K562 (cell line): Measurements from ENCODE around the gene CATSPER3. TPM values are rescaled to one million over a fixed set of nuclear protein-coding genes. Genes with fewer than 3 reads are reported as not detected.

Experiments
- ATAC-seq: fragments of 200-7000 bp; cut with Tn5 transposase; 3 replicates; pipeline ENCODE4 v1.9.1; 2020; ENCODE audit warnings: moderate library complexity
- BruUV-seq: library from RNA; stranded (reverse); fragments of 400-500 nt; replicated peaks from 2 replicates; lab custom pipeline; 2021; lab: Mats Ljungman, UMichigan
- CTCF ChIA-PET: fragments of 300-600 bp; formaldehyde crosslinking; extraction: SDS; loops from one replicate; lab custom pipeline; 2021; ENCODE audit warnings: low intra/inter-chr PET ratio; lab: Yijun Ruan, JAX
- POLR2A ChIA-PET: fragments of 300-600, 350-650 bp; sonication (Branson Sonifier 250); formaldehyde crosslinking; extraction: SDS; loops from one replicate; lab custom pipeline; 2021; ENCODE audit warnings: antibody characterized with exemption, inconsistent platforms; lab: Yijun Ruan, JAX
- DNase-seq, 4 experiments: peaks; one replicate each; pipeline versions ENCODE4 v3.0.0 to v3.0.0-alpha.2; 2011 to 2018; ENCODE audit warnings: low spot score in 3 of 4, mixed read lengths in 3 of 4; ENCODE audit errors: extremely low read depth in 1 of 4
- FAIRE-seq: peaks from 2 replicates; lab custom pipeline; 2011; peaks lifted over from hg19 to GRCh38; lab: Jason Lieb, UNC
- H2AFZ ChIP-seq: 2 replicates; pipeline ENCODE4 v1.6.0; 2011; ENCODE audit warnings: low read depth, low read length, control low read depth, inconsistent platforms
- H3K27ac ChIP-seq: fragments of 200-600 bp; 3 replicates; pipeline ENCODE4 v1.8.0; 2011; ENCODE audit warnings: low read depth, mild to moderate bottlenecking, control low read depth, inconsistent platforms, low read length, moderate library complexity, mixed read lengths; ENCODE audit errors: extremely low read depth
- H3K27me3 ChIP-seq, 2 experiments: fragments of 300-600 bp in 1 of 2; 2 replicates in 1 of 2; 3 replicates in 1 of 2; pipeline versions ENCODE4 v1.6.0 to v1.8.0; 2011; ENCODE audit warnings: inconsistent platforms in 2 of 2, low read length in 2 of 2, mild to moderate bottlenecking in 1 of 2, mixed read lengths in 1 of 2, moderate library complexity in 1 of 2; ENCODE audit not compliant: control insufficient read depth in 2 of 2, insufficient read depth in 2 of 2
- H3K36me3 ChIP-seq: fragments of 300-600 bp; 3 replicates; pipeline ENCODE4 v1.8.0; 2011; ENCODE audit warnings: mild to moderate bottlenecking, low read length, inconsistent platforms; ENCODE audit not compliant: control insufficient read depth, insufficient read depth
- H3K4me1 ChIP-seq, 2 experiments: fragments of 200-600 bp in 1 of 2; replicated peaks in 1 of 2; 2 replicates in 1 of 2; 3 replicates in 1 of 2; pipeline versions ENCODE4 v1.5.1 to v1.8.0; 2011; ENCODE audit warnings: inconsistent platforms in 2 of 2, low read length in 2 of 2, mild to moderate bottlenecking in 1 of 2, mixed read lengths in 1 of 2, moderate library complexity in 1 of 2; ENCODE audit not compliant: control insufficient read depth in 2 of 2, insufficient read depth in 2 of 2
- H3K4me2 ChIP-seq: 2 replicates; pipeline ENCODE4 v1.6.1; 2011; ENCODE audit warnings: low read length, control low read depth, inconsistent platforms, mixed read lengths; ENCODE audit not compliant: insufficient read depth
- H3K4me3 ChIP-seq: fragments of 200-600 bp; sonication (generic), shearing (Covaris generic); 2 replicates; pipeline ENCODE4 v1.5.1; 2016; ENCODE audit warnings: control low read depth, inconsistent platforms
- H3K79me2 ChIP-seq: fragments of 200-600 bp; 3 replicates; pipeline ENCODE4 v1.8.0; 2011; ENCODE audit warnings: low read length, inconsistent platforms; ENCODE audit not compliant: control insufficient read depth, insufficient read depth
- H3K9ac ChIP-seq, 2 experiments: 2 replicates each; pipeline versions ENCODE4 v1.6.0 to v1.6.1; 2011; ENCODE audit warnings: low read depth in 2 of 2, low read length in 2 of 2, control low read depth in 1 of 2, inconsistent platforms in 1 of 2, mild to moderate bottlenecking in 1 of 2, mixed read lengths in 1 of 2; ENCODE audit not compliant: insufficient read depth in 1 of 2
- H3K9me1 ChIP-seq: one replicate; pipeline ENCODE4 v1.6.0; 2011; ENCODE audit warnings: inconsistent platforms, mild to moderate bottlenecking, low read length, moderate library complexity; ENCODE audit not compliant: control insufficient read depth, insufficient read depth
- H3K9me3 ChIP-seq: replicated peaks from 2 replicates; pipeline ENCODE4 v1.5.1; 2011; ENCODE audit warnings: low read depth, low read length, inconsistent platforms; ENCODE audit not compliant: control insufficient read depth, insufficient read depth
- H4K20me1 ChIP-seq: replicated peaks from 2 replicates; pipeline ENCODE4 v1.6.1; 2011; ENCODE audit warnings: low read length, inconsistent platforms, mixed read lengths; ENCODE audit not compliant: control insufficient read depth, insufficient read depth
- CEBPB ChIP-seq: fragments of 450-650 bp; IDR thresholded peaks from 2 replicates; pipeline ENCODE4 v1.6.1; 2016; ENCODE audit warnings: missing genetic modification characterization, missing compliant biosample characterization
- HOXB6 ChIP-seq: fragments of 250-450 bp; sonication (Bioruptor Pico); IDR thresholded peaks from 2 replicates; pipeline ENCODE4 v1.5.1; 2022; ENCODE audit warnings: mild to moderate bottlenecking, borderline replicate concordance
- PHB ChIP-seq: fragments of 250-450 bp; sonication (Bioruptor Pico); IDR thresholded peaks from 2 replicates; pipeline ENCODE4 v1.5.0; 2021
- TEAD1 ChIP-seq, 2 experiments: fragments of 450-650 bp in 1 of 2; sonication (generic) in 1 of 2; formaldehyde crosslinking; IDR thresholded peaks; 2 replicates each; pipeline versions ENCODE4 v1.4.0 to v1.8.0; 2020 to 2022; ENCODE audit warnings: mild to moderate bottlenecking in 2 of 2, missing genetic modification reagents in 1 of 2
- TOE1 ChIP-seq, 2 experiments: fragments of 450-650 bp in 1 of 2; sonication (generic) in 1 of 2; formaldehyde crosslinking in 1 of 2; IDR thresholded peaks; 2 replicates each; pipeline versions ENCODE4 v1.7.1 to v1.8.0; 2016 to 2022; ENCODE audit warnings: borderline replicate concordance in 2 of 2, mild to moderate bottlenecking in 2 of 2, antibody characterized with exemption in 1 of 2, inconsistent platforms in 1 of 2, low read depth in 1 of 2, missing genetic modification reagents in 1 of 2, moderate library complexity in 1 of 2
- WGBS: fragments of 100-300 bp; shearing (Covaris generic); methylation state at CpG from one replicate; pipeline ENCODE4 v1.1.6; 2016; ENCODE audit warnings: low coverage, mixed read lengths; ENCODE audit not compliant: insufficient coverage; ENCODE audit errors: missing lambda C conversion rate; 5-methylcytosine and 5-hydroxymethylcytosine counted together
- in situ Hi-C: fragments of 300-500 bp; cut with MboI; formaldehyde crosslinking; loops from 4 replicates; pipeline ENCODE4 v1.15.0; 2018; ENCODE audit warnings: inconsistent platforms, mixed read lengths
- intact Hi-C: fragments of 100-400 bp; cut with micrococcal nuclease; formaldehyde crosslinking; loops from 2 replicates; pipeline ENCODE4 v1.14.2; 2022
- polyA plus RNA-seq, 8 experiments: library from polyadenylated mRNA; depleted of rRNA in 4 of 8; stranded (reverse) in 5 of 8; unstranded in 3 of 8; fragments of >200 nt; fragmentation: Nextera tagmentation in 2 of 8; fragmentation: Illumina TruSeq in 1 of 8; extraction: Ambion mirVana in 2 of 8; extraction: Trizol in 1 of 8; gene quantifications; 2 replicates each; pipeline versions ENCODE4 v1.2.1 to v1.2.3, GENCODE V29; 2011 to 2014; ENCODE audit warnings: inconsistent platforms in 1 of 8, missing spikeins in 1 of 8
- total RNA-seq, 7 experiments: library from RNA; depleted of rRNA in 6 of 7; stranded (reverse); fragments of >200 nt in 6 of 7; fragmentation: Illumina TruSeq in 2 of 7; extraction: Trizol in 2 of 7; gene quantifications; 2 replicates each; pipeline versions ENCODE4 v1.2.1 to v1.2.3, GENCODE V29; 2011 to 2021; ENCODE audit warnings: low replicate concordance in 1 of 7
- TF ChIP-seq, protein P1 (sequence below): fragments of 250-450 bp; sonication (Bioruptor Pico); IDR thresholded peaks from 2 replicates; pipeline ENCODE4 v1.5.1; 2021; ENCODE audit warnings: mild to moderate bottlenecking
- TF ChIP-seq, protein P2 (sequence below): fragments of 250-450 bp; sonication (Bioruptor Pico); IDR thresholded peaks from 2 replicates; pipeline ENCODE4 v1.4.0; 2020; ENCODE audit warnings: mild to moderate bottlenecking, moderate library complexity
- TF ChIP-seq, protein P3 (sequence below): IDR thresholded peaks from 2 replicates; pipeline ENCODE4 v1.6.1; 2011; ENCODE audit not compliant: insufficient read length; ENCODE audit errors: extremely low read depth
- TF ChIP-seq, protein P4 (sequence below): sonication (generic); formaldehyde crosslinking; IDR thresholded peaks from 2 replicates; pipeline ENCODE4 v1.8.0; 2023; ENCODE audit warnings: missing genetic modification reagents, mild to moderate bottlenecking, borderline replicate concordance

The CATSPER3 gene
- total and polyA plus RNA-seq, 9 of the 15 experiments (the other 6 are each of a cell fraction or from before 2014, with no cell fraction given) = 0.14 to 1.5 (median 0.49) TPM

DNA sequence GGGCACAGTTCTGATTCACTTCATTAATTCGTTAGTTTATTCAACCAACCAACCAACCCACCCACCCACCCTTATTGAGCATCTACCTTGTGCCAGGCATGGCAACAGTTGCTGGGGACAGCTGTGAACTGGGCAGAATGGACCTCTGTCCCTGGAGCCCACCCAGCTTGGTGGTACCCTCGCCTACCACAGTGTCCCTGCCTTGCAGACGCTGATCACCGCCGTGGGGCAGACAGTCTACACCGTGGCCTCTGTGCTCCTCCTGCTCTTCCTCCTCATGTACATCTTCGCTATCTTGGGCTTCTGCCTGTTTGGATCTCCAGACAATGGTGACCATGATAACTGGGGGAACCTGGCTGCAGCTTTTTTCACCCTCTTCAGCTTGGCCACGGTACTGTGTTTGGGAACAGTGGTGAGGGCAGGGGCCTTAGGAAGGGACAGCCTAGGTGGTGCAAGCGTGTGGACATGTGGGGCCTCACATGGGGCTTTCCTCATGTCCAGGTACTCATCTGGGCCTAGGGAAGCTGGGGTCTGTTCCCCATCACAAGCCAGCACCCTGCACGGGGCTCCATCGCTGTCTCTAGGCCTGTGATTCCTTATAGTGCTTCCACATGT lies 40.1 kb downstream of the CATSPER3 start:
- WGBS = 50% methylated on average over 11 of the region's 11 CpGs
- POLR2A ChIA-PET = no interaction called here
- Histone ChIP-seq H3K9me3 (no peaks in the 10 kb centered on the region), H3K27me3 (no peaks in the 10 kb centered on the region), H3K4me3 (no peak overlapping the region), H3K9me1 (no peaks in the 10 kb centered on the region), H3K27ac (no peak overlapping the region), H2AFZ (no peak overlapping the region), H3K36me3 (no peaks in the 10 kb centered on the region), H3K4me1 (no peaks in the 10 kb centered on the region), H4K20me1 (no peaks in the 10 kb centered on the region; the same call in 1 of the 2 replicates), H3K9ac (no peak overlapping the region), H3K79me2 (no peaks in the 10 kb centered on the region), H3K4me2 (no peak overlapping the region)
- DNase-seq (peak in 1 of 4 experiments; percentile 3), ATAC-seq (no peak), FAIRE-seq (no peak)
- no TSS peak for BruUV-seq
- CTCF ChIA-PET = no interaction called here
- in situ Hi-C loops (no loop called here), intact Hi-C loops (no loop called here)
- TF ChIP-seq CEBPB (no peak), PHB (CRISPR knock-in tag) (no peak), HOXB6 (CRISPR knock-in tag) (no peak), TOE1 (IDR thresholded peaks at IDR 0.05; ENCODE audit: borderline replicate concordance) (no peak), TOE1 (CRISPR knock-in tag; IDR thresholded peaks at IDR 0.05; ENCODE audit: borderline replicate concordance, low read depth) (no peak), TEAD1 (CRISPR knock-in tag; IDR thresholded peaks at IDR 0.05) (no peak)
- TF ChIP-seq, protein P1, sequence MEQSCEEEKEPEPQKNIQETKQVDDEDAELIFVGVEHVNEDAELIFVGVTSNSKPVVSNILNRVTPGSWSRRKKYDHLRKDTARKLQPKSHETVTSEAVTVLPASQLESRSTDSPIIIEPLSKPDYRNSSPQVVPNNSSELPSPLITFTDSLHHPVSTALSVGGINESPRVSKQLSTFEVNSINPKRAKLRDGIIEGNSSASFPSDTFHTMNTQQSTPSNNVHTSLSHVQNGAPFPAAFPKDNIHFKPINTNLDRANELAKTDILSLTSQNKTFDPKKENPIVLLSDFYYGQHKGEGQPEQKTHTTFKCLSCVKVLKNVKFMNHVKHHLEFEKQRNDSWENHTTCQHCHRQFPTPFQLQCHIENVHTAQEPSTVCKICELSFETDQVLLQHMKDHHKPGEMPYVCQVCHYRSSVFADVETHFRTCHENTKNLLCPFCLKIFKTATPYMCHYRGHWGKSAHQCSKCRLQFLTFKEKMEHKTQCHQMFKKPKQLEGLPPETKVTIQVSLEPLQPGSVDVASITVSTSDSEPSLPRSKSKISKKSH = no peak
- TF ChIP-seq, protein P2, sequence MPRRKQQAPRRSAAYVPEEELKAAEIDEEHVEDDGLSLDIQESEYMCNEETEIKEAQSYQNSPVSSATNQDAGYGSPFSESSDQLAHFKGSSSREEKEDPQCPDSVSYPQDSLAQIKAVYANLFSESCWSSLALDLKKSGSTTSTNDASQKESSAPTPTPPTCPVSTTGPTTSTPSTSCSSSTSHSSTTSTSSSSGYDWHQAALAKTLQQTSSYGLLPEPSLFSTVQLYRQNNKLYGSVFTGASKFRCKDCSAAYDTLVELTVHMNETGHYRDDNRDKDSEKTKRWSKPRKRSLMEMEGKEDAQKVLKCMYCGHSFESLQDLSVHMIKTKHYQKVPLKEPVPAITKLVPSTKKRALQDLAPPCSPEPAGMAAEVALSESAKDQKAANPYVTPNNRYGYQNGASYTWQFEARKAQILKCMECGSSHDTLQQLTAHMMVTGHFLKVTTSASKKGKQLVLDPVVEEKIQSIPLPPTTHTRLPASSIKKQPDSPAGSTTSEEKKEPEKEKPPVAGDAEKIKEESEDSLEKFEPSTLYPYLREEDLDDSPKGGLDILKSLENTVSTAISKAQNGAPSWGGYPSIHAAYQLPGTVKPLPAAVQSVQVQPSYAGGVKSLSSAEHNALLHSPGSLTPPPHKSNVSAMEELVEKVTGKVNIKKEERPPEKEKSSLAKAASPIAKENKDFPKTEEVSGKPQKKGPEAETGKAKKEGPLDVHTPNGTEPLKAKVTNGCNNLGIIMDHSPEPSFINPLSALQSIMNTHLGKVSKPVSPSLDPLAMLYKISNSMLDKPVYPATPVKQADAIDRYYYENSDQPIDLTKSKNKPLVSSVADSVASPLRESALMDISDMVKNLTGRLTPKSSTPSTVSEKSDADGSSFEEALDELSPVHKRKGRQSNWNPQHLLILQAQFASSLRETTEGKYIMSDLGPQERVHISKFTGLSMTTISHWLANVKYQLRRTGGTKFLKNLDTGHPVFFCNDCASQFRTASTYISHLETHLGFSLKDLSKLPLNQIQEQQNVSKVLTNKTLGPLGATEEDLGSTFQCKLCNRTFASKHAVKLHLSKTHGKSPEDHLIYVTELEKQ = no peak
- TF ChIP-seq, protein P3, sequence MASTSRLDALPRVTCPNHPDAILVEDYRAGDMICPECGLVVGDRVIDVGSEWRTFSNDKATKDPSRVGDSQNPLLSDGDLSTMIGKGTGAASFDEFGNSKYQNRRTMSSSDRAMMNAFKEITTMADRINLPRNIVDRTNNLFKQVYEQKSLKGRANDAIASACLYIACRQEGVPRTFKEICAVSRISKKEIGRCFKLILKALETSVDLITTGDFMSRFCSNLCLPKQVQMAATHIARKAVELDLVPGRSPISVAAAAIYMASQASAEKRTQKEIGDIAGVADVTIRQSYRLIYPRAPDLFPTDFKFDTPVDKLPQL = no peak
- TF ChIP-seq, protein P4, sequence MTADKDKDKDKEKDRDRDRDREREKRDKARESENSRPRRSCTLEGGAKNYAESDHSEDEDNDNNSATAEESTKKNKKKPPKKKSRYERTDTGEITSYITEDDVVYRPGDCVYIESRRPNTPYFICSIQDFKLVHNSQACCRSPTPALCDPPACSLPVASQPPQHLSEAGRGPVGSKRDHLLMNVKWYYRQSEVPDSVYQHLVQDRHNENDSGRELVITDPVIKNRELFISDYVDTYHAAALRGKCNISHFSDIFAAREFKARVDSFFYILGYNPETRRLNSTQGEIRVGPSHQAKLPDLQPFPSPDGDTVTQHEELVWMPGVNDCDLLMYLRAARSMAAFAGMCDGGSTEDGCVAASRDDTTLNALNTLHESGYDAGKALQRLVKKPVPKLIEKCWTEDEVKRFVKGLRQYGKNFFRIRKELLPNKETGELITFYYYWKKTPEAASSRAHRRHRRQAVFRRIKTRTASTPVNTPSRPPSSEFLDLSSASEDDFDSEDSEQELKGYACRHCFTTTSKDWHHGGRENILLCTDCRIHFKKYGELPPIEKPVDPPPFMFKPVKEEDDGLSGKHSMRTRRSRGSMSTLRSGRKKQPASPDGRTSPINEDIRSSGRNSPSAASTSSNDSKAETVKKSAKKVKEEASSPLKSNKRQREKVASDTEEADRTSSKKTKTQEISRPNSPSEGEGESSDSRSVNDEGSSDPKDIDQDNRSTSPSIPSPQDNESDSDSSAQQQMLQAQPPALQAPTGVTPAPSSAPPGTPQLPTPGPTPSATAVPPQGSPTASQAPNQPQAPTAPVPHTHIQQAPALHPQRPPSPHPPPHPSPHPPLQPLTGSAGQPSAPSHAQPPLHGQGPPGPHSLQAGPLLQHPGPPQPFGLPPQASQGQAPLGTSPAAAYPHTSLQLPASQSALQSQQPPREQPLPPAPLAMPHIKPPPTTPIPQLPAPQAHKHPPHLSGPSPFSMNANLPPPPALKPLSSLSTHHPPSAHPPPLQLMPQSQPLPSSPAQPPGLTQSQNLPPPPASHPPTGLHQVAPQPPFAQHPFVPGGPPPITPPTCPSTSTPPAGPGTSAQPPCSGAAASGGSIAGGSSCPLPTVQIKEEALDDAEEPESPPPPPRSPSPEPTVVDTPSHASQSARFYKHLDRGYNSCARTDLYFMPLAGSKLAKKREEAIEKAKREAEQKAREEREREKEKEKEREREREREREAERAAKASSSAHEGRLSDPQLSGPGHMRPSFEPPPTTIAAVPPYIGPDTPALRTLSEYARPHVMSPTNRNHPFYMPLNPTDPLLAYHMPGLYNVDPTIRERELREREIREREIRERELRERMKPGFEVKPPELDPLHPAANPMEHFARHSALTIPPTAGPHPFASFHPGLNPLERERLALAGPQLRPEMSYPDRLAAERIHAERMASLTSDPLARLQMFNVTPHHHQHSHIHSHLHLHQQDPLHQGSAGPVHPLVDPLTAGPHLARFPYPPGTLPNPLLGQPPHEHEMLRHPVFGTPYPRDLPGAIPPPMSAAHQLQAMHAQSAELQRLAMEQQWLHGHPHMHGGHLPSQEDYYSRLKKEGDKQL (CRISPR knock-in tag) = no peak
